DMS153 treated with DMSO at 0.1 percent for 48 hours (cell line): ENCODE data around the gene GYPE.
A peak's percentile ranks its signal among the peaks of the same experiment; 100 is the strongest.
"Not testable (repeated sequence)": the region's sequence is repeated elsewhere in the genome, so short reads cannot be mapped to it uniquely, and the experiment has no call there.

Experiments used
- DNase-seq: peaks from one replicate; lab custom pipeline; 2025; ENCODE audit not compliant: unreplicated experiment; lab: John Stamatoyannopoulos, UW

The GYPE gene

DNA sequence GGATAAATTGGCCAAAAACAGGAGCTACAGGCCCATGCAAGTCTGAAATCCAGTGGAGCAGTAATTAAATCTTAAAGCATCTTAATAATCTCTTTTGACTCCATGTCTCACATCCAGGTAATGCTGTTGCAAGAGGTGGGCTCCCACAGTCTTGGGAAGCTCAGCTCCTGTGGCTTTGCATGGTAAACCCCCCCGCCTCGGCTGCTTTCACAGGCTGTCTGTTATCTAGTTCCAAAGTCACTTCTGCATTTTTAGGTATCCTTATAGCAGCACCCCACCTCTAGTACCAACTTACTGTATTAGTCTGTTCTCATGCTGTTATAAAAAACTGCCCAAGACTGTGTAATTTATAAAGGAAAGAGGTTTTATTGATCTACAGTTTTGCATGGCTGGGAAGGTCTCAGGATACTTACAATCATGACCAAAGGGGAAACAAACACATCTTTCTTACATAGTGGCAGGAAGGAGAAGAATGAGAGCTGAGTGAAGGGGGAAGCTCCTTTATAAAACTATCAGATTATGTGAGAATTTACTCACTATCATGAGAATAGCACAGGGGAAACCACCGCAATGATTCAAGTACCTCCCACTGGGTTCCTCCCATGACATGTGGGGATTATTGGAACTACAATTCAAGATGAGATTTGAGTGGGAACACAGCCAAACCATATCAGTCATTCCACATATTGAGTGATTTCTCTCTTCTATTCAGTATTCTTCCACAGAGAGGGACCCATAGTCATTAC is 34.7 kb downstream of the GYPE start:
- not testable (repeated sequence) for DNase-seq

GRCh38 chr4:143869925-143870324 is 35.4 kb downstream of the GYPE start:
- not testable (repeated sequence) for DNase-seq

GRCh38 chr4:143862716-143863115 is 42.6 kb downstream of the GYPE start:
- DNase-seq, result not testable (repeated sequence)

DNA sequence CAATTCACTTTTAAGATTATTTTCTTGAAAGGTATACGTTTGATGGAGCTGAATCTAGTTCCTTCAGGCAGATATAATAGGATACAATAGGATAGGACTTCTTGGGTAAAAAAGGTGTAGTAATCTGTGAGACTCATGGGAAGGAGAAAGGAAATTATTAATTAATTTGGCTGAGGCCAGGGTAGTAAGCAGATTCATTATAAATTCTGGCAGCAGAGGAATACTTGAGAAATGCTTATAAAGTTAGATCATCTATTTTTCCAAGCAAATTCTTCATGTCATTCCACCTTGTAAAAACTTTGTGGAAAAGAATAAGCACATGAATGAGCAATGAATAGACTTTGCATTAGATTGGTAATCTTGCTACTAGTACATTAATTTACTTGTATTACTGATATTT is 46.9 kb downstream of the GYPE start:
- DNase-seq, result no peak

DNA sequence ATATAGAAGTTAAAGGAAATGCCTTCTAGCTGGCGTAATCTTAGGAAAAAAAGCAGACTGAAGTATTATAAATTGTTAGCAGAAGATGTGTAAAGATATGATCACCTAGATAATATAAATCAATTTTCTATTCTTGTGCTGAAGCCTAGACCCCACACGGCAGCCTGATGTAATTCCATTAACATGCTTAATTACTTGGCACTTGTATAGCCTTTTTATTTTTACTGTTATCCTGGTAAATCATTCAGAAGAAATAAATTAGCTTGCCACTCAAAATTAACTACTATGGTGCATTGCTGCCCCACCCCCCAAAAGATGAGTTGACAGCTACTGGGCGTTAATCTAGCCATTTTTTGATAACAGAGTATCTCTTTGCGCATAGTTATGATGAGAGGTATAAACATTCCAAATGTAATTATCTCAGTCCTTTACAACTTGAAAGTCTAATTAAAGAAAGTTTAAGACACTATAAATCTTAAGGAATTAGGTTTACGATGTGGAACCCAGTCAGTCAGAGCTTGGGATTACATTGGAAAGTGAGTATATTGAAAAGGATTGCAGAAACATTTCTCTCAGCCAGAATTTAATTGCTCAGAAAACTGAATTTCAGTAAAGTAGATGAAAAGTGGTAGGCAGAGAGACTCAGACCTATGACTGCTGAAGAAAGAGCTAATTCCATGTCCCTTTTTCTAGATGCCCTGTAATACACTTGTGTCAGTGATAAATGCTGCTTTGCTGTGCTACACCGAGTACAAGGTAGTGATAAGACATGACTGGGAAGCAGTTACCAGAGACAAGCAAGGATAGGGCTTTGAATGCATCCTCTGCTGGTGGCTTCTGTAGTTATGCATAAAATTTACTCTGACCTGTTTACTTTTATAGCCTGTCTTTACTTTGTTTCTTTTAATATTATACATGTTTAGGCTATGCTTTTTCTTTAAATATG is 47.7 kb downstream of the GYPE start:
- DNase-seq, result not testable (repeated sequence)

DNA sequence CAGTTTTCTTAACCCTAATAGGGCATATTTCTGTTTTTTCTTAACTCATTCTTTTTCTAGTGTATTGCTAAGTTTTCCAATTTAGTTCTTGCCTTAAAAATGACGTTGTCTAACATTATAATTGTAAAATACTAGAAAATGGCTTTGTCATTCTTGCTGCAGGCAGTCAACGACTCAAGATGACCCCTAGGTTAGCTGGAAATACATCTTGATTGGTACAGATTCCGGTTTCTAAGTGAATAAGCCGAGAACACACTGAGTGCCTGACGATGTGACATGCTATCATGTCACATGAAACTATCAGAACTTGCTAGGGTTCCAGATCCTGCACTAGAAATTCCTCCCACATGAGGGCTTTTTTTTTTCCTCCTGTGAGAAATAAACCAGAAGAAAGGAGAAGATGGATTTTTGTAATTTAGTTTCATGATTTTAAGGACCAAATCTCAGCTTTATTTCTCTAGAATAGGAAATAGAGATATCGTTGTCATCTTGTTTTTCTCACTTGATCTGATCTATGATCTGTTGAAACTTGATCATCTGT is 49.3 kb downstream of the GYPE start:
- DNase-seq, result not testable (repeated sequence)

- DNase-seq, result not testable (repeated sequence)
These were observed 50.7 kb downstream of the GYPE start for GRCh38 chr4:143854645-143855044.

DNA sequence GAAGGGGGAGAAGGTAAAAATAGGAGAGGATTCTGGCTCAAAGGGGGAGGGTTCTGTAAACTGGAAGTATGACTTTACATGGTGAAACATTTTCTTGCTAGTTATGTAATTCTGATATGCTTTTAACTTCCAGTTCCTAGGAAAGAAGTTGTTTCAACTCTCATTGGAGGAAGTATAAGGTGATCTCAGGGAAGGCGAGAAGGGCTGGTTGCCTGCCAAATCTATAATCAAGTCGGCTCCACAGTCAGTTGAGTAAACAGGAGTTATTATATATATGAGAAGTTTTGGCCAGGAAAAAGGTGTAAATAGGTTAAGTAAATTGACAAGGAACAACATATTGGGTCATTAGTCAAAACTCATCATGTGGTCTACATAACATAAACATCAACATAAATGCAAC is 56.1 kb downstream of the GYPE start:
- not testable (repeated sequence) for DNase-seq

DNA sequence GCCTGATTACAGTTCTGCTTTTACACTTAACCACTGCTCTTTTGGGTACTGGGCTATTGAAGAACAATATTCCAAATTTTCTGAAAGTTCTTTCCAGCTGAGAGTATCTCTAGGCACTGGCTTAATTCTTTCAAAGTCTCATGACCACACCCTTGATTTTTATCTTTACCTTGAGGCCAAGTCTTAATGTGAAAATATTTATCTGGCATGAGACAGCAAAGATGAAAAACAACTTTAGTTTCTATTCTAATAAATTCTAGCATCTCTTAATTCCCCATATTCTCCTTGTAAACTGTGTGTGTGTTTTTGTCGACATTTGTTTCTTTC is 61.9 kb downstream of the GYPE start:
- DNase-seq, result not testable (repeated sequence)

DNA sequence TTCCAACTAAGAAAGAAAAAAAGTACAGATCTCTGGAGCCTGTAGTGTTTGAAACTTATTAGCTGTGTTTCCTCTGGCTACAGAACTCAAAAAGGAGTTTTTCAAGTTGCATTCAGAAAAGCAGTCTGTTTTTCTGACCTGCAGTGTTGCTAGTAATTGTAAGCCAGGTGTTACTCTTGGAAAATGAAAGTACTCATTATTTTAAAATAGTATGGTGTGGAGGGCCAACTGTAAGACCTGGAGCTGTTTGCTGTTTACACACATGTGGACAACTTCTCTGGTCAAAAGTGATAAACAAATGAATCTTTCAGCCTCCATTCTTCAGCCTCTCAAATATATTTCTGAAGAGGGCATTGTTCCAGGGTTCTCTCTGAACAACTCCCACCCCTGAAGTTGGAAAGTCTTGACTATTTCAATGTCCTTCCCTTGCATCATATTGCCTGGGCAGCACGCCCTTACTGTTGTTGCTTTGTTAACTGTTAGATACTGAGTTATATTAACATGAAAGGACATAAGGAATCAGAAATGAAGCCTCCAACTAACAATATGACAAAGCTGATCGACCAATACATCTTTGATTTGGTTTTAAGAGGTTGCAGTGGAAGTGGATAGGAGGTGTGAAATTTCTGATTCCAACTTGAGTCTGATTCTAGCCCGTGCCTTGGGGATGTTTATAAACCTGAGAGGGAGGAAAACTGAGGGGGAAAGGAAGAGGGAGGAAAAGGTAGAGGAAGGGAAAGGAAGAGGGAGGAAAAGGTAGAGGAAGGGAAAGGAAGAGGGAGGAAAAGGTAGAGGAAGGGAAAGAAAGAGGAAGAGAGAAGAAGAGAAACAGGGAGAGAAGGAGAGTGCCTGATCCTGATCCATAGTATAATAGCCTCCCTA is 62.5 kb downstream of the GYPE start:
- not testable (repeated sequence) for DNase-seq

- not testable (repeated sequence) for DNase-seq
These were observed 65.9 kb downstream of the GYPE start for GRCh38 chr4:143839413-143839812.

GRCh38 chr4:143834196-143834595 is 71.2 kb downstream of the GYPE start:
- not testable (repeated sequence) for DNase-seq

GRCh38 chr4:143833676-143834075 is 71.7 kb downstream of the GYPE start:
- DNase-seq, result not testable (repeated sequence)

- DNase-seq, result not testable (repeated sequence)
These were observed 74.8 kb downstream of the GYPE start for GRCh38 chr4:143830576-143830975.

- DNase-seq, result peak; percentile 2
These were observed 76.1 kb downstream of the GYPE start for GRCh38 chr4:143829239-143829620.
